RPMI8226 (cell line): ENCODE results near the gene TRAF3IP1.
"Not testable (repeated sequence)": the region's sequence is repeated elsewhere in the genome, so short reads cannot be mapped to it uniquely, and the experiment has no call there.

Experiments
- DNase-seq: peaks from one replicate; pipeline ENCODE4 v3.0.0-alpha.2; 2015

The TRAF3IP1 gene

GRCh38 chr2:238313289-238313990 lies 6.9 kb upstream of the TRAF3IP1 start:
- no peak for DNase-seq

- DNase-seq = no peak
Measured at GRCh38 chr2:238313991-238314350, 6.3 kb upstream of the TRAF3IP1 start.

- no peak for DNase-seq
Measured at GRCh38 chr2:238314576-238314975, 5.7 kb upstream of the TRAF3IP1 start.

- no peak for DNase-seq
Measured at GRCh38 chr2:238315031-238315595, 5.2 kb upstream of the TRAF3IP1 start.

- DNase-seq = no peak
Measured at GRCh38 chr2:238320648-238321281, 447 bp downstream of the TRAF3IP1 start.

- DNase-seq = no peak
Measured at GRCh38 chr2:238321467-238321866, 1.1 kb downstream of the TRAF3IP1 start.

- no peak for DNase-seq
Measured at GRCh38 chr2:238322001-238322411, 1.7 kb downstream of the TRAF3IP1 start.

- DNase-seq = not testable (repeated sequence)
Measured at GRCh38 chr2:238324248-238324647, 3.9 kb downstream of the TRAF3IP1 start.

- no peak for DNase-seq
Measured at GRCh38 chr2:238325694-238326093, 5.4 kb downstream of the TRAF3IP1 start.

- no peak for DNase-seq
Measured at GRCh38 chr2:238326801-238327365, 6.6 kb downstream of the TRAF3IP1 start.

GRCh38 chr2:238327751-238328150 lies 7.4 kb downstream of the TRAF3IP1 start:
- no peak for DNase-seq

GRCh38 chr2:238330391-238330790 lies 10.1 kb downstream of the TRAF3IP1 start:
- no peak for DNase-seq

GRCh38 chr2:238331916-238332315 lies 11.6 kb downstream of the TRAF3IP1 start:
- no peak for DNase-seq

GRCh38 chr2:238334885-238335284 lies 14.6 kb downstream of the TRAF3IP1 start:
- no peak for DNase-seq

GRCh38 chr2:238335591-238335990 lies 15.3 kb downstream of the TRAF3IP1 start:
- DNase-seq = not testable (repeated sequence)

GRCh38 chr2:238336151-238336550 lies 15.8 kb downstream of the TRAF3IP1 start:
- DNase-seq = no peak

- no peak for DNase-seq
Measured at GRCh38 chr2:238336793-238337444, 16.6 kb downstream of the TRAF3IP1 start.

GRCh38 chr2:238337846-238338245 lies 17.5 kb downstream of the TRAF3IP1 start:
- DNase-seq = no peak

- no peak for DNase-seq
Measured at GRCh38 chr2:238338710-238339394, 18.5 kb downstream of the TRAF3IP1 start.

GRCh38 chr2:238339395-238339780 lies 19.1 kb downstream of the TRAF3IP1 start:
- DNase-seq = no peak

GRCh38 chr2:238339814-238340213 lies 19.5 kb downstream of the TRAF3IP1 start:
- no peak for DNase-seq

GRCh38 chr2:238341536-238341935 lies 21.2 kb downstream of the TRAF3IP1 start:
- DNase-seq = no peak

GRCh38 chr2:238344035-238344434 lies 23.7 kb downstream of the TRAF3IP1 start:
- DNase-seq = no peak
